Stimulated activated effector memory CD8-positive, alpha-beta T cell treated with anti-CD3 and anti-CD28 coated beads, Interleukin-12 subunit alpha, Interleukin-12 subunit beta, amount 100 ng/mL, for 72 hours (primary cell): ENCODE data around the gene PDZD2.
"Not testable (repeated sequence)": the region's sequence is repeated elsewhere in the genome, so short reads cannot be mapped to it uniquely, and the experiment has no call there.

Experiments used
- ATAC-seq: fragments of 150-1000 bp; cut with Tn5 transposase; 2 replicates; pipeline ENCODE4 v1.10.0; 2021
- DNase-seq, 2 donors: peaks; one replicate each; pipeline ENCODE4 v3.0.0; 2021 to 2022; ENCODE audit warnings: low spot score in 2 of 2
- H3K27ac Mint-ChIP-seq: one replicate; pipeline ENCODE4 v1.8.0; 2022; ENCODE audit warnings: mild to moderate bottlenecking, mixed read lengths
- H3K36me3 Mint-ChIP-seq: one replicate; pipeline ENCODE4 v1.8.0; 2022; ENCODE audit warnings: mild to moderate bottlenecking, mixed read lengths
- H3K4me1 Mint-ChIP-seq: one replicate; pipeline ENCODE4 v1.8.0; 2022; ENCODE audit warnings: mixed read lengths
- H3K4me3 Mint-ChIP-seq: one replicate; pipeline ENCODE4 v1.8.0; 2022; ENCODE audit warnings: mild to moderate bottlenecking, mixed read lengths
- H3K9me3 Mint-ChIP-seq: one replicate; pipeline ENCODE4 v1.8.0; 2022; ENCODE audit warnings: mixed read lengths

PDZD2 gene

GRCh38 chr5:32102254-32102986 is 463.5 kb downstream of the PDZD2 start:
- Mint-ChIP-seq H3K27ac (no peak overlapping the region), H3K4me3 (no peak overlapping the region), H3K4me1 (no peaks in the 10 kb centered on the region), H3K36me3 (peaks cover 89% of the 10 kb centered on the region), H3K9me3 (no peaks in the 10 kb centered on the region)
- DNase-seq (no peak), ATAC-seq (no peak)

- Mint-ChIP-seq H3K36me3 (peaks cover 87% of the 10 kb centered on the region), H3K27ac (no peak overlapping the region), H3K4me1 (no peaks in the 10 kb centered on the region), H3K4me3 (no peak overlapping the region), H3K9me3 (no peaks in the 10 kb centered on the region)
- no peak for DNase-seq
- no peak for ATAC-seq
These were observed 464.6 kb downstream of the PDZD2 start for GRCh38 chr5:32103521-32103920.

- DNase-seq: no peak
- peaks cover 97% of the 10 kb centered on the region for H3K36me3 Mint-ChIP-seq
- H3K4me1 Mint-ChIP-seq: peaks cover 10% of the 10 kb centered on the region
- no peaks in the 10 kb centered on the region for H3K9me3 Mint-ChIP-seq
- H3K4me3 Mint-ChIP-seq: no peak overlapping the region
- no peak for ATAC-seq
- H3K27ac Mint-ChIP-seq: no peak overlapping the region
These were observed 468.4 kb downstream of the PDZD2 start for GRCh38 chr5:32107291-32107690.

GRCh38 chr5:32108167-32108566 is 469.2 kb downstream of the PDZD2 start:
- H3K4me1 Mint-ChIP-seq: peaks cover 10% of the 10 kb centered on the region
- no peak overlapping the region for H3K4me3 Mint-ChIP-seq
- H3K27ac Mint-ChIP-seq: no peak overlapping the region
- H3K36me3 Mint-ChIP-seq: peaks cover 97% of the 10 kb centered on the region
- DNase-seq (no peak), ATAC-seq (no peak)
- H3K9me3 Mint-ChIP-seq: no peaks in the 10 kb centered on the region

- Mint-ChIP-seq H3K9me3 (no peaks in the 10 kb centered on the region), H3K36me3 (peaks cover 97% of the 10 kb centered on the region), H3K4me1 (peaks cover 10% of the 10 kb centered on the region), H3K27ac (no peak overlapping the region), H3K4me3 (no peak overlapping the region)
- DNase-seq: no peak
- ATAC-seq: no peak
These were observed 470.3 kb downstream of the PDZD2 start for GRCh38 chr5:32109236-32109635.

GRCh38 chr5:32110111-32110696 is 471.3 kb downstream of the PDZD2 start:
- Mint-ChIP-seq H3K4me3 (no peak overlapping the region), H3K27ac (no peak overlapping the region), H3K4me1 (peaks cover 10% of the 10 kb centered on the region), H3K36me3 (peaks cover 97% of the 10 kb centered on the region), H3K9me3 (no peaks in the 10 kb centered on the region)
- ATAC-seq (no peak), DNase-seq (no peak)

GRCh38 chr5:32115985-32116384 is 477.1 kb downstream of the PDZD2 start:
- Mint-ChIP-seq H3K9me3 (no peaks in the 10 kb centered on the region), H3K27ac (peak overlapping the region; percentile 65), H3K4me1 (peaks cover 44% of the 10 kb centered on the region), H3K36me3 (peaks cover 96% of the 10 kb centered on the region), H3K4me3 (no peak overlapping the region)
- DNase-seq (no peak), ATAC-seq (no peak)

GRCh38 chr5:32116574-32117313 is 477.8 kb downstream of the PDZD2 start:
- no peak for DNase-seq
- Mint-ChIP-seq H3K27ac (peak overlapping the region; percentile 65), H3K4me3 (peak overlapping the region; percentile 4), H3K9me3 (no peaks in the 10 kb centered on the region), H3K4me1 (peaks cover 41% of the 10 kb centered on the region), H3K36me3 (peaks cover 96% of the 10 kb centered on the region)
- ATAC-seq: no peak

GRCh38 chr5:32118922-32119321 is 480.0 kb downstream of the PDZD2 start:
- peaks cover 50% of the 10 kb centered on the region for H3K4me1 Mint-ChIP-seq
- H3K27ac Mint-ChIP-seq: peak overlapping the region; percentile 50
- H3K4me3 Mint-ChIP-seq, H3K9me3 Mint-ChIP-seq, ATAC-seq, DNase-seq: not testable (repeated sequence)
- H3K36me3 Mint-ChIP-seq: peaks cover 92% of the 10 kb centered on the region

- no peak for DNase-seq
- Mint-ChIP-seq H3K4me1 (peaks cover 47% of the 10 kb centered on the region), H3K4me3 (no peak overlapping the region), H3K9me3 (no peaks in the 10 kb centered on the region), H3K36me3 (peaks cover 85% of the 10 kb centered on the region), H3K27ac (peak overlapping the region; percentile 29)
- ATAC-seq: peak; percentile 8
These were observed 484.3 kb downstream of the PDZD2 start for GRCh38 chr5:32123058-32123805.

GRCh38 chr5:32123889-32124676 is 485.2 kb downstream of the PDZD2 start:
- H3K9me3 Mint-ChIP-seq: no peaks in the 10 kb centered on the region
- DNase-seq: no peak
- H3K4me3 Mint-ChIP-seq: no peak overlapping the region
- ATAC-seq: no peak
- H3K27ac Mint-ChIP-seq: no peak overlapping the region
- peaks cover 55% of the 10 kb centered on the region for H3K4me1 Mint-ChIP-seq
- peaks cover 89% of the 10 kb centered on the region for H3K36me3 Mint-ChIP-seq

- DNase-seq (no peak), ATAC-seq (no peak)
- no peaks in the 10 kb centered on the region for H3K9me3 Mint-ChIP-seq
- H3K36me3 Mint-ChIP-seq: peaks cover 89% of the 10 kb centered on the region
- H3K4me3 Mint-ChIP-seq: no peak overlapping the region
- no peak overlapping the region for H3K27ac Mint-ChIP-seq
- peaks cover 64% of the 10 kb centered on the region for H3K4me1 Mint-ChIP-seq
These were observed 487.8 kb downstream of the PDZD2 start for GRCh38 chr5:32126691-32127090.

GRCh38 chr5:32127711-32128110 is 488.8 kb downstream of the PDZD2 start:
- Mint-ChIP-seq H3K27ac (peak overlapping the region; percentile 58), H3K4me1 (peaks cover 65% of the 10 kb centered on the region), H3K36me3 (peaks cover 93% of the 10 kb centered on the region), H3K9me3 (no peaks in the 10 kb centered on the region), H3K4me3 (no peak overlapping the region)
- ATAC-seq (no peak), DNase-seq (no peak)

GRCh38 chr5:32129074-32129598 is 490.2 kb downstream of the PDZD2 start:
- Mint-ChIP-seq H3K4me1 (peaks cover 65% of the 10 kb centered on the region), H3K9me3 (no peaks in the 10 kb centered on the region), H3K27ac (peak overlapping the region; percentile 27), H3K36me3 (peaks cover 93% of the 10 kb centered on the region), H3K4me3 (peak overlapping the region; percentile 41)
- no peak for DNase-seq
- peak; percentile 86 for ATAC-seq
